Measurements from ENCODE around the gene SLC24A3. TPM values are rescaled to one million over a fixed set of nuclear protein-coding genes. Genes with fewer than 3 reads are reported as not detected.

The SLC24A3 gene
- total RNA-seq, 1 donor from 2014 or later = 0.08 TPM

DNA sequence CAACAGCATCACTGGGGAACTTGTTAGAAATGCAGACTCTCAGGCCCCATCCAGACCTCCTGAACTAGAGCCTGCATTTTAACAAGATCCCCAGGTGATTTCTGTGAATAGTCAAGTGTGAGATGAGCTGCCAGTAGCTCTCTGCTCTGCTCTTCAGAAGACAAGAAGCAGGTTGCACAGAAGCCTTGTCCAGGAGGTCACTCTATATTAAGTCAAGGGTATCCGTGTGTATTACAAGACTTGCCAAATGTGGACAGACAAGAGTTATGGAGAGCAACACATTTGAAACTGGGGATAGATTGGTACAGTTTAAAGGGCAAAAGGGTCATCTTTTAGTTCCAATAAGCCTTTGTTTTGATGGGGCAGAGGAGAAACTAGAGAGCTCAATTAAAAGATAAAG lies 522.4 kb downstream of the SLC24A3 start:
- Histone ChIP-seq H3K27me3 (ENCODE audit: control insufficient read depth, insufficient read depth, low read length) (no peaks in the 10 kb centered on the region), H3K4me3 (ENCODE audit: low read depth, low read length) (no peak overlapping the region), H3K36me3 (ENCODE audit: control insufficient read depth, insufficient read depth, low read length) (no peaks in the 10 kb centered on the region)
- DNase-seq (ENCODE audit: low read depth) = no peak
- TF ChIP-seq, protein P1, sequence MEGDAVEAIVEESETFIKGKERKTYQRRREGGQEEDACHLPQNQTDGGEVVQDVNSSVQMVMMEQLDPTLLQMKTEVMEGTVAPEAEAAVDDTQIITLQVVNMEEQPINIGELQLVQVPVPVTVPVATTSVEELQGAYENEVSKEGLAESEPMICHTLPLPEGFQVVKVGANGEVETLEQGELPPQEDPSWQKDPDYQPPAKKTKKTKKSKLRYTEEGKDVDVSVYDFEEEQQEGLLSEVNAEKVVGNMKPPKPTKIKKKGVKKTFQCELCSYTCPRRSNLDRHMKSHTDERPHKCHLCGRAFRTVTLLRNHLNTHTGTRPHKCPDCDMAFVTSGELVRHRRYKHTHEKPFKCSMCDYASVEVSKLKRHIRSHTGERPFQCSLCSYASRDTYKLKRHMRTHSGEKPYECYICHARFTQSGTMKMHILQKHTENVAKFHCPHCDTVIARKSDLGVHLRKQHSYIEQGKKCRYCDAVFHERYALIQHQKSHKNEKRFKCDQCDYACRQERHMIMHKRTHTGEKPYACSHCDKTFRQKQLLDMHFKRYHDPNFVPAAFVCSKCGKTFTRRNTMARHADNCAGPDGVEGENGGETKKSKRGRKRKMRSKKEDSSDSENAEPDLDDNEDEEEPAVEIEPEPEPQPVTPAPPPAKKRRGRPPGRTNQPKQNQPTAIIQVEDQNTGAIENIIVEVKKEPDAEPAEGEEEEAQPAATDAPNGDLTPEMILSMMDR (IDR thresholded peaks at IDR 0.05; ENCODE audit: insufficient read depth, low read length, poor library complexity, severe bottlenecking) = no peak

DNA sequence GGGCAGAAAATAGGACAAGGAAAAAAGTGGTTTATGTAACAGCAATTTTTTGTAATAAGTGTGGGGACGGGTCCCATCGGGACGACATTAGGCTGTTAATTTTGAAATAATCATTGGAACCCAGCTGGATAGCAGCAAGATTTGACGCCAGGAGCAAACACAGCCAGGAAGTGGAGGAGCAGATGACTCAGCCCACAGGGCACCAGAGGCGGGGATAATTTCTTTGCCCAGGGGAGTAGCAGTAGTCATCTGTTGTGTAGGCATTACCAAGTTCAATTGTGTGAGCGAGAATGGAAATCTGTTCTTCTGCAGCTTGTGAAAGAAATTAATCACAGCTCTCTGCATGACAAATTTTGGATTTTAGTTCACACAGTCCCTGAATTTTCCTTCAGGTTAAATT lies 523.0 kb downstream of the SLC24A3 start:
- TF ChIP-seq, protein P1 (IDR thresholded peaks at IDR 0.05; ENCODE audit: insufficient read depth, low read length, poor library complexity, severe bottlenecking) = no peak
- no peak overlapping the region for H3K4me3 ChIP-seq (ENCODE audit: low read depth, low read length)

DNA sequence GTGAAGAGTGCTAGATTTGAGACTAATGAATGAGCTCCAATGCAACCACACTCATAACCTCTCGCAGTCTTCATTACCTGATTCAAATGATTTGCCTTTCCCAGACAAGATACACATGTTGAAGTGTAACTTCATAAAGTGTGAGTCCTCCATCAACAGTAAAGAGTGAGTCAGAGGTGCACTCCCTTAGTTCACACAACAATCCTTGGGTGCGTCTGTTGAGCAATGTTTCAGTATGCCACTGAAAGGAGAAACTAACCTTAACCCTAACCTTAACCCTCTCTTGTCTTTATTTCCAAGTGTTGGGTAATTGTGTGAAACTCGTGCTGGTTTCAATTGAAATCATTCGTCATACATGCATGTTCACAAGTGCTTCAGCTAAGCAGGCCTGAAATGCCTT lies 524.6 kb downstream of the SLC24A3 start:
- no peaks in the 10 kb centered on the region for H3K36me3 ChIP-seq (ENCODE audit: control insufficient read depth, insufficient read depth, low read length)
- TF ChIP-seq, protein P1 (IDR thresholded peaks at IDR 0.05; ENCODE audit: insufficient read depth, low read length, poor library complexity, severe bottlenecking) = no peak
- no peak overlapping the region for H3K4me3 ChIP-seq (ENCODE audit: low read depth, low read length)
- DNase-seq (ENCODE audit: low read depth) = no peak
- H3K27me3 ChIP-seq (ENCODE audit: control insufficient read depth, insufficient read depth, low read length) = no peaks in the 10 kb centered on the region

More for the DNA sequence above, 523.0 kb downstream of the SLC24A3 start:
- DNase-seq (ENCODE audit: low read depth) = peak; percentile 75
- H3K36me3 ChIP-seq (ENCODE audit: control insufficient read depth, insufficient read depth, low read length) = no peaks in the 10 kb centered on the region
- no peaks in the 10 kb centered on the region for H3K27me3 ChIP-seq (ENCODE audit: control insufficient read depth, insufficient read depth, low read length)

GRCh38 chr20:19738951-19739350 lies 526.5 kb downstream of the SLC24A3 start:
- no peak for DNase-seq (ENCODE audit: low read depth)
- TF ChIP-seq, protein P1 (IDR thresholded peaks at IDR 0.05; ENCODE audit: insufficient read depth, low read length, poor library complexity, severe bottlenecking) = no peak
- Histone ChIP-seq H3K4me3 (ENCODE audit: low read depth, low read length) (no peak overlapping the region), H3K36me3 (ENCODE audit: control insufficient read depth, insufficient read depth, low read length) (no peaks in the 10 kb centered on the region), H3K27me3 (ENCODE audit: control insufficient read depth, insufficient read depth, low read length) (no peaks in the 10 kb centered on the region)

GRCh38 chr20:19739351-19739750 lies 526.9 kb downstream of the SLC24A3 start:
- no peak overlapping the region for H3K4me3 ChIP-seq (ENCODE audit: low read depth, low read length)
- no peak for DNase-seq (ENCODE audit: low read depth)
- H3K27me3 ChIP-seq (ENCODE audit: control insufficient read depth, insufficient read depth, low read length) = no peaks in the 10 kb centered on the region
- TF ChIP-seq, protein P1 (IDR thresholded peaks at IDR 0.05; ENCODE audit: insufficient read depth, low read length, poor library complexity, severe bottlenecking) = no peak
- H3K36me3 ChIP-seq (ENCODE audit: control insufficient read depth, insufficient read depth, low read length) = no peaks in the 10 kb centered on the region

DNA sequence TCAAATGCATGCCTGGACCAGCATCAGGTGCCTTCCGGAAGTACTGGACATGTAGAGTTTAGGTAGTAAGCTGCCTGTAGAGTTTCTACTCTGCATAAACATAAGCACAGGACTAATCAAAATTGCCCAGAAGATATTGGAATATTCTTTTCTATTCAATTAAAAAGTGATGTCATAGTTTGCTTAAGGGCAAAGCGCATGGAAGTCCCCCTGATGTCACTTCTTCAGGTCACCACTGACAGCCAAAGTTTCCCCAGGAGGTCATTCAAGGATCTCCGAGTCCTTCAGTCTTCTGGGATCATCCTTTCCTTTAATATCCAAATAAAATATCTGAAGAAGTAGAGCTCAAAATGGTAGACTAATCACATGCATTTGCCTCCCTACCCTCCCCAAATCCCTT lies 528.1 kb downstream of the SLC24A3 start:
- DNase-seq (ENCODE audit: low read depth) = no peak
- no peaks in the 10 kb centered on the region for H3K27me3 ChIP-seq (ENCODE audit: control insufficient read depth, insufficient read depth, low read length)
- H3K36me3 ChIP-seq (ENCODE audit: control insufficient read depth, insufficient read depth, low read length) = no peaks in the 10 kb centered on the region
- TF ChIP-seq, protein P1 (IDR thresholded peaks at IDR 0.05; ENCODE audit: insufficient read depth, low read length, poor library complexity, severe bottlenecking) = no peak
- no peak overlapping the region for H3K4me3 ChIP-seq (ENCODE audit: low read depth, low read length)
